Measurements from ENCODE around the gene TST.
A peak's percentile ranks its signal among the peaks of the same experiment; 100 is the strongest.

The TST gene

GRCh38 chr22:37019309-37020191 is at the start of gene TST, which contains the start of gene MPST:
TST (minus strand) TSS chr22:37019447; CDS start chr22:37018732, 715 bp downstream.
MPST (plus strand) TSS chr22:37019742; CDS start chr22:37019837, 95 bp downstream.
- DNase-seq (ENCODE audit: low spot score): peak; percentile 95
- FAIRE-seq: peak; percentile 70

- no peak for DNase-seq (ENCODE audit: low spot score)
- FAIRE-seq: no peak
Measured at GRCh38 chr22:37068859-37069258, 49.6 kb upstream of the TST start.

GRCh38 chr22:37067428-37067827 is 48.2 kb upstream of the TST start:
- FAIRE-seq (no peak), DNase-seq (ENCODE audit: low spot score) (no peak)

- FAIRE-seq (no peak), DNase-seq (ENCODE audit: low spot score) (no peak)
Measured at GRCh38 chr22:37065961-37066360, 46.7 kb upstream of the TST start.

GRCh38 chr22:37065180-37065579 is 45.9 kb upstream of the TST start:
- DNase-seq (ENCODE audit: low spot score) (no peak), FAIRE-seq (no peak)

GRCh38 chr22:37064553-37064952 is 45.3 kb upstream of the TST start:
- FAIRE-seq (no peak), DNase-seq (ENCODE audit: low spot score) (no peak)

- FAIRE-seq: no peak
- no peak for DNase-seq (ENCODE audit: low spot score)
Measured at GRCh38 chr22:37063431-37064420, 44.5 kb upstream of the TST start.

GRCh38 chr22:37062702-37063381 is 43.6 kb upstream of the TST start:
- DNase-seq (ENCODE audit: low spot score): no peak
- no peak for FAIRE-seq

GRCh38 chr22:37062376-37062675 is 43.1 kb upstream of the TST start:
- FAIRE-seq (no peak), DNase-seq (ENCODE audit: low spot score) (no peak)

GRCh38 chr22:37061611-37062375 is 42.5 kb upstream of the TST start:
- no peak for DNase-seq (ENCODE audit: low spot score)
- FAIRE-seq: no peak

- DNase-seq (ENCODE audit: low spot score) (no peak), FAIRE-seq (no peak)
Measured at GRCh38 chr22:37060801-37061610, 41.8 kb upstream of the TST start.

- FAIRE-seq (no peak), DNase-seq (ENCODE audit: low spot score) (no peak)
Measured at GRCh38 chr22:37059876-37060449, 40.7 kb upstream of the TST start.

GRCh38 chr22:37058917-37059701 is 39.9 kb upstream of the TST start:
- no peak for FAIRE-seq

GRCh38 chr22:37057796-37058510 is 38.7 kb upstream of the TST start:
- FAIRE-seq: no peak
- no peak for DNase-seq (ENCODE audit: low spot score)

More at GRCh38 chr22:37058917-37059701, 39.9 kb upstream of the TST start:
- no peak for DNase-seq (ENCODE audit: low spot score)

GRCh38 chr22:37057226-37057625 is 38.0 kb upstream of the TST start:
- FAIRE-seq: no peak

GRCh38 chr22:37056246-37056645 is 37.0 kb upstream of the TST start:
- FAIRE-seq: peak; percentile 9
- DNase-seq (ENCODE audit: low spot score): no peak

More at GRCh38 chr22:37057226-37057625, 38.0 kb upstream of the TST start:
- no peak for DNase-seq (ENCODE audit: low spot score)

- no peak for FAIRE-seq
- no peak for DNase-seq (ENCODE audit: low spot score)
Measured at GRCh38 chr22:37054600-37055365, 35.5 kb upstream of the TST start.

Measured in urothelium cell line (cell line).